Adrenal gland (tissue), 12 donors: ENCODE data around the gene HNRNPU. TPM values are rescaled to one million over a fixed set of nuclear protein-coding genes. Genes with fewer than 3 reads are reported as not detected.
"Not testable (repeated sequence)": the region's sequence is repeated elsewhere in the genome, so short reads cannot be mapped to it uniquely, and the experiment has no call there.

Experiments
- DNase-seq, 7 donors: peaks; one replicate each; pipeline ENCODE4 v3.0.0-alpha.2; 2019 to 2020
- H3K27ac ChIP-seq, 5 donors: fragments of 200-600 bp; sonication (generic) in 4 of 5; 1 replicate in 3 of 5; 2 replicates in 2 of 5; pipeline versions ENCODE4 v1.5.1 to v1.8.0; 2016 to 2020; ENCODE audit warnings: mild to moderate bottlenecking in 1 of 5
- H3K27me3 ChIP-seq: fragments of 200-600 bp; 2 replicates; pipeline ENCODE4 v1.8.0; 2021
- H3K36me3 ChIP-seq, 2 donors: fragments of 200-600 bp; replicated peaks in 1 of 2; 1 replicate in 1 of 2; 2 replicates in 1 of 2; pipeline versions ENCODE4 v1.5.1 to v1.8.0; 2018 to 2022
- H3K4me1 ChIP-seq, 2 donors: fragments of 200-600 bp; replicated peaks in 1 of 2; 1 replicate in 1 of 2; 2 replicates in 1 of 2; pipeline versions ENCODE4 v1.5.1 to v1.8.0; 2018 to 2021
- H3K4me3 ChIP-seq, 4 donors: fragments of 200-600 bp; sonication (generic) in 3 of 4; one replicate each; pipeline ENCODE4 v1.5.1; 2016 to 2018
- H3K9me3 ChIP-seq, 3 donors: fragments of 200-600 bp; sonication (generic) in 1 of 3; replicated peaks in 1 of 3; 1 replicate in 2 of 3; 2 replicates in 1 of 3; pipeline versions ENCODE4 v1.5.1 to v1.8.0; 2016 to 2021
- CTCF ChIP-seq, 6 experiments: fragments of 450-650 bp in 4 of 6; fragments of 200-600 bp in 2 of 6; sonication (generic) in 1 of 6; IDR thresholded peaks; 1 replicate in 5 of 6; 2 replicates in 1 of 6; pipeline versions ENCODE4 v1.5.1 to v1.8.0; 2016 to 2021; ENCODE audit warnings: antibody characterized with exemption in 6 of 6, mild to moderate bottlenecking in 2 of 6, moderate library complexity in 1 of 6
- POLR2A ChIP-seq, 2 donors: fragments of 450-650 bp; IDR thresholded peaks; one replicate each; pipeline ENCODE4 v1.6.1; 2017; ENCODE audit warnings: antibody characterized with exemption in 2 of 2, mild to moderate bottlenecking in 2 of 2, moderate library complexity in 1 of 2
- WGBS, 4 donors: extraction: QIAGEN DNeasy Blood & Tissue Kit in 2 of 4; methylation state at CpG; one replicate each; pipeline versions ENCODE4 v1.1.5 to v1.1.7; 2013 to 2017; 5-methylcytosine and 5-hydroxymethylcytosine counted together
- intact Hi-C, 2 donors: fragments of 100-400 bp; cut with DNase I; formaldehyde crosslinking; loops; one replicate each; pipeline versions ENCODE4 v1.14.1 to v1.15.0; 2022 to 2023
- polyA plus RNA-seq, 3 donors: library from polyadenylated mRNA; stranded (reverse); fragments of 200-250 nt in 2 of 3; fragments of 350-450 nt in 1 of 3; fragmentation: Illumina TruSeq in 1 of 3; extraction: RNeasy Lipid Tissue Mini Kit (QIAGEN cat#74804) in 1 of 3; gene quantifications; one replicate each; pipeline ENCODE4 v1.2.3, GENCODE V29; 2013 to 2014
- total RNA-seq, 9 donors: library from RNA; depleted of rRNA in 4 of 9; stranded (reverse); fragments of >200 nt in 4 of 9; fragments of 120-200 nt in 1 of 9; fragmentation: NEBNext Ultra II Directional in 1 of 9; extraction: Animal tissue kit (Norgen Biotek cat#: 25700) in 1 of 9; gene quantifications; one replicate each; pipeline versions ENCODE4 v1.1.0 to v1.2.4, GENCODE V29; 2013 to 2023
- donor health status: healthy with polysubstance abuse.
- donor health status: Bipolar disorder and iron deficiency.
- donor health status: DM: yes; HTN: yes; CAD: no.
- donor health status: DM: no; HTN: no; CAD: no.
- donor health status: DM: no; HTN: no; CAD: no.
- donor health status: DM: yes; HTN: yes; CAD: no.

HNRNPU gene
- total and polyA plus RNA-seq, 12 donors = 141 to 397 (median 253) TPM

DNA sequence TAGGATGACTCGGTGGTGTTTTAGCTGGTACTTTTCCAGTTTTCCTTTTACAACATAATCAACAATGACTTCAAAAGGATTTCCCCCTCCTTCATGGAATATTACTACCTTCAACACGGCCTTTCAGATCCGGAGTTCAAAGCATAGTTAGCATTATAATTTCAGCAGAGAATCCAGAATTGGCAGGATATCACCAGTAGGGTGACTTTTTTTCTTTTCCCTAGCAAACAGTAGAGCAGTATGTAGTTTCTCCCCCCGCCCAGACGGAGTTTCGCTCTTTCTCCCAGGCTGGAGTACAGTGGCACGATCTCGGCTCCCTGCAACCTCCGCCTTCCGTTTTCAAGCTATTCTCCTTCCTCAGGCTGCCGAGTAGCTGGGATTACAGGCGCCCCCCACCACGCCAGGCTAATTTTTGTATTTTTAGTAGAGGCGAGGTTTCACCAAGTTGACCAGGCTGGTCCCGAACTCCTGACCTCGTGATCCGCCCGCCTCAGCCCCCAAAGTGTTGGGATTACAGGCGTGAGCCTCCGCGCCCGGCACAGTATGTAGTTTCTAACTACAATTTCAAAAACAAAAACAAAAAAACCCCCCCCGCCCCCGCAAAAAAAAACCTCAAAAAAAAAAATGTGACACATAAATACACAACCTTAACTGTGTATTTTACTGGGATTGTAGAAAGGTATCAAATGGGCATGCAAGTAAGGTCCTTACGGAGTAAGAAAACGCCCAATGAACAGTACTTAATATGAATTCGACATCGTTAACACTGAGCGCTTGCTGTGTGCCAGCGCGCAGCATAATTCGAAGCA, 30.4 kb downstream of the HNRNPU start:
- intact Hi-C loops = no loop called here
- H3K36me3 ChIP-seq = no peaks in the 10 kb centered on the region
- H3K9me3 ChIP-seq = no peaks in the 10 kb centered on the region
- peak overlapping the region in 2 of 4 donors; percentile 38 to 78 for H3K4me3 ChIP-seq
- DNase-seq = peak; percentile 56 to 81 (median 66)
- peaks cover 23 to 28% of the 10 kb centered on the region in 2 donors for H3K4me1 ChIP-seq
- 0 to 1% (median 1%) methylated on average over 32 of the region's 32 CpGs for WGBS, 4 donors
- TF ChIP-seq CTCF (IDR thresholded peaks at IDR 0.05) (peak in 5 of 6 experiments; percentile 35 to 62 (median 53)), POLR2A (IDR thresholded peaks at IDR 0.05) (peak; percentile 51 to 72)
- H3K27me3 ChIP-seq = no peaks in the 10 kb centered on the region
- peak overlapping the region; percentile 91 to 100 (median 99) for H3K27ac ChIP-seq

- DNase-seq = peak in 1 of 7 donors; percentile 15
- H3K9me3 ChIP-seq, H3K27me3 ChIP-seq, intact Hi-C loops, H3K36me3 ChIP-seq: not testable (repeated sequence)
- H3K4me1 ChIP-seq = peaks cover 23 to 28% of the 10 kb centered on the region in 2 donors
- WGBS, 4 donors = 26 to 38% (median 31%) methylated on average over 8 of the region's 8 CpGs
- peak overlapping the region; percentile 91 to 100 (median 99) for H3K27ac ChIP-seq
- peak overlapping the region in 2 of 4 donors; percentile 38 to 78 for H3K4me3 ChIP-seq
Measured at GRCh38 chr1:244833260-244833659, 31.1 kb downstream of the HNRNPU start.

DNA sequence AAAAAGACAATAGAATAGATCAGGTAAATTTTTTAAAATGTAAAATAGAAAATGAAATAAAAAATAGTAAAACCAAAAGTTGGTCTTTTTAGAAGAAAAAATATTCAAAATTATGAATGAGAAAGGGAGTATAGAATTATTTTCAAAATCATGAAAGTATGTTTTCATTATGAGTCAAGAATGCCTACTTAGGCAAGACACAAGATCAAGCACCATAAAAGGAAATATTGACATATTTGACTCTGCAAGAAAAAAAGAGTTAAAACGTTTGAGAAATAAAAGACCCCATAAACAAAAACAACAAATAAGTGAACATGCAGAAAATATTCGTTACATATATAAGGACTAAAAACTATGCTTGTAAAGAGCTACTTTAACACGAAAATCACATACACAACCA, 33.7 kb downstream of the HNRNPU start:
- intact Hi-C loops = no loop called here
- no peak for DNase-seq
- no peaks in the 10 kb centered on the region for H3K9me3 ChIP-seq
- H3K27me3 ChIP-seq = no peaks in the 10 kb centered on the region
- no peak overlapping the region for H3K4me3 ChIP-seq
- no peak overlapping the region for H3K27ac ChIP-seq
- WGBS, 4 donors = 77 to 84% (median 78%) methylated on average over 3 of the region's 3 CpGs
- TF ChIP-seq CTCF (IDR thresholded peaks at IDR 0.05) (no peak), POLR2A (IDR thresholded peaks at IDR 0.05) (no peak)
- no peaks in the 10 kb centered on the region for H3K36me3 ChIP-seq
- peaks cover 5 to 11% of the 10 kb centered on the region in 2 donors for H3K4me1 ChIP-seq

DNA sequence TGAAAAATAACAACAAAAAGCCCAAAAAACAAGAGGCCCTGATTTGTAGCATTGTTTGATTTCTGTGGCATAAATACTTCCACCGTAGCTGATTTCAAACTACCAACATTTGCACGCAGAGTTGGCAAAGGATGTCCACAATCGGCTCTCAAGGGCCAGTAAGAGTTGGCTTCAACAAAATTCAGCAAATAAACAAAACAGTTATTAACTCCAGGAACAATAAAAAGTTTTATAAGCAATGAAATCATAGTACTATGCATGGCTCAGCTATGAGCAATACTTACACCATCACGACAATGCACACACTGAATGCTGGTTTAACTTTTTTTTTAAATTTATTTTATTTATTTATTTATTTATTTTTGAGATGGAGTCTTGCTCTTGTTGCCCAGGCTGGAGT, 37.6 kb downstream of the HNRNPU start:
- no peaks in the 10 kb centered on the region for H3K4me1 ChIP-seq
- TF ChIP-seq POLR2A (IDR thresholded peaks at IDR 0.05) (no peak), CTCF (IDR thresholded peaks at IDR 0.05) (no peak)
- H3K36me3 ChIP-seq = no peaks in the 10 kb centered on the region
- H3K4me3 ChIP-seq = no peak overlapping the region
- H3K9me3 ChIP-seq = no peaks in the 10 kb centered on the region
- H3K27ac ChIP-seq = no peak overlapping the region
- 91 to 93% (median 92%) methylated on average over 4 of the region's 4 CpGs for WGBS, 4 donors
- intact Hi-C loops = no loop called here
- no peaks in the 10 kb centered on the region for H3K27me3 ChIP-seq
- DNase-seq = no peak

- no peak overlapping the region for H3K27ac ChIP-seq
- intact Hi-C loops = no loop called here
- no peak overlapping the region for H3K4me3 ChIP-seq
- TF ChIP-seq POLR2A (IDR thresholded peaks at IDR 0.05) = no peak
- no peak for TF ChIP-seq CTCF (IDR thresholded peaks at IDR 0.05)
- DNase-seq = no peak
- no peaks in the 10 kb centered on the region for H3K27me3 ChIP-seq
- no peaks in the 10 kb centered on the region for H3K4me1 ChIP-seq
- no peaks in the 10 kb centered on the region for H3K9me3 ChIP-seq
- WGBS, 4 donors = 83 to 95% (median 92%) methylated on average over 11 of the region's 11 CpGs
- H3K36me3 ChIP-seq = no peaks in the 10 kb centered on the region
Measured at GRCh38 chr1:244822878-244823277, 41.5 kb downstream of the HNRNPU start.
